HUES64 (cell line): ENCODE data around the gene FAM156B.
"Not testable (repeated sequence)": the region's sequence is repeated elsewhere in the genome, so short reads cannot be mapped to it uniquely, and the experiment has no call there.

Experiments
- H3K27ac ChIP-seq: 2 replicates; pipeline ENCODE4 v1.7.0; 2013; ENCODE audit warnings: low read depth, low read length, inconsistent platforms
- H3K27me3 ChIP-seq: 2 replicates; pipeline ENCODE4 v1.6.1; 2013; ENCODE audit warnings: mild to moderate bottlenecking, low read length; ENCODE audit not compliant: insufficient read depth
- H3K36me3 ChIP-seq: 2 replicates; pipeline ENCODE4 v1.6.1; 2013; ENCODE audit warnings: mild to moderate bottlenecking, low read length; ENCODE audit not compliant: insufficient read depth
- H3K4me1 ChIP-seq: 2 replicates; pipeline ENCODE4 v1.6.1; 2013; ENCODE audit warnings: mild to moderate bottlenecking, low read length, moderate library complexity; ENCODE audit not compliant: insufficient read depth
- H3K4me3 ChIP-seq: 2 replicates; pipeline ENCODE4 v1.5.1; 2013; ENCODE audit warnings: mild to moderate bottlenecking, low read length, moderate library complexity
- H3K9ac ChIP-seq: 2 replicates; pipeline ENCODE4 v1.6.1; 2013; ENCODE audit warnings: mild to moderate bottlenecking, low read depth, low read length
- H3K9me3 ChIP-seq: 2 replicates; pipeline ENCODE4 v1.6.1; 2013; ENCODE audit warnings: low read depth, low read length; ENCODE audit not compliant: insufficient read depth
- WGBS: fragments of 150-250, 120-280 bp; methylation state at CpG from one replicate; pipeline ENCODE4 v1.1.7; 2013; ENCODE audit warnings: missing lambda C conversion rate; 5-methylcytosine and 5-hydroxymethylcytosine counted together

The FAM156B gene

GRCh38 chrX:52887459-52887858 lies 9.7 kb upstream of the FAM156B start:
- not testable (repeated sequence) for H3K4me1 ChIP-seq, H3K27me3 ChIP-seq, H3K27ac ChIP-seq, H3K4me3 ChIP-seq, H3K36me3 ChIP-seq, H3K9ac ChIP-seq, H3K9me3 ChIP-seq
- WGBS = no CpG with 5 or more reads among the region's 10 CpGs

GRCh38 chrX:52888090-52888489 lies 9.0 kb upstream of the FAM156B start:
- WGBS = no CpG with 5 or more reads among the region's 9 CpGs
- not testable (repeated sequence) for H3K9ac ChIP-seq, H3K4me1 ChIP-seq, H3K27me3 ChIP-seq, H3K9me3 ChIP-seq, H3K27ac ChIP-seq, H3K36me3 ChIP-seq, H3K4me3 ChIP-seq

- WGBS = no CpG with 5 or more reads among the region's 8 CpGs
- not testable (repeated sequence) for H3K4me3 ChIP-seq, H3K9me3 ChIP-seq
Observed at GRCh38 chrX:52896438-52896837, 692 bp upstream of the FAM156B start.

GRCh38 chrX:52905531-52905930 lies 8.4 kb downstream of the FAM156B start:
- not testable (repeated sequence) for H3K27me3 ChIP-seq, H3K9ac ChIP-seq, H3K4me1 ChIP-seq, H3K9me3 ChIP-seq, H3K36me3 ChIP-seq, H3K4me3 ChIP-seq, H3K27ac ChIP-seq
- no CpG with 5 or more reads among the region's 10 CpGs for WGBS

More at GRCh38 chrX:52896438-52896837, 692 bp upstream of the FAM156B start:
- not testable (repeated sequence) for H3K27me3 ChIP-seq, H3K36me3 ChIP-seq, H3K27ac ChIP-seq, H3K9ac ChIP-seq, H3K4me1 ChIP-seq

- not testable (repeated sequence) for H3K27me3 ChIP-seq, H3K9ac ChIP-seq, H3K4me1 ChIP-seq, H3K9me3 ChIP-seq, H3K36me3 ChIP-seq, H3K4me3 ChIP-seq, H3K27ac ChIP-seq
- no CpG with 5 or more reads among the region's 4 CpGs for WGBS
Observed at GRCh38 chrX:52906072-52906471, 8.9 kb downstream of the FAM156B start.

- H3K9me3 ChIP-seq, H3K27ac ChIP-seq, H3K36me3 ChIP-seq, H3K27me3 ChIP-seq, H3K9ac ChIP-seq, H3K4me3 ChIP-seq, H3K4me1 ChIP-seq: not testable (repeated sequence)
- WGBS = no CpG with 5 or more reads among the region's 17 CpGs
Observed at GRCh38 chrX:52907137-52907536, 10.0 kb downstream of the FAM156B start.

GRCh38 chrX:52907900-52908299 lies 10.8 kb downstream of the FAM156B start:
- WGBS = no CpG with 5 or more reads among the region's 17 CpGs
- H3K36me3 ChIP-seq, H3K9me3 ChIP-seq, H3K27ac ChIP-seq, H3K9ac ChIP-seq, H3K27me3 ChIP-seq, H3K4me1 ChIP-seq, H3K4me3 ChIP-seq: not testable (repeated sequence)

- H3K4me1 ChIP-seq, H3K9ac ChIP-seq, H3K27me3 ChIP-seq, H3K4me3 ChIP-seq, H3K9me3 ChIP-seq, H3K36me3 ChIP-seq, H3K27ac ChIP-seq: not testable (repeated sequence)
- no CpG with 5 or more reads among the region's 12 CpGs for WGBS
Observed at GRCh38 chrX:52909313-52909969, 12.3 kb downstream of the FAM156B start.

GRCh38 chrX:52913681-52914080 lies 16.6 kb downstream of the FAM156B start:
- H3K9me3 ChIP-seq, H3K27me3 ChIP-seq, H3K36me3 ChIP-seq, H3K9ac ChIP-seq, H3K4me1 ChIP-seq, H3K4me3 ChIP-seq, H3K27ac ChIP-seq: not testable (repeated sequence)
- WGBS = no CpG with 5 or more reads among the region's 9 CpGs

GRCh38 chrX:52914704-52915103 lies 17.6 kb downstream of the FAM156B start:
- H3K27me3 ChIP-seq, H3K36me3 ChIP-seq, H3K27ac ChIP-seq, H3K9me3 ChIP-seq, H3K4me3 ChIP-seq, H3K4me1 ChIP-seq, H3K9ac ChIP-seq: not testable (repeated sequence)
- no CpG with 5 or more reads among the region's 3 CpGs for WGBS

GRCh38 chrX:52923781-52924241 lies 26.7 kb downstream of the FAM156B start:
- no peak overlapping the region for H3K9ac ChIP-seq
- H3K27ac ChIP-seq = no peak overlapping the region

GRCh38 chrX:52930214-52930613 lies 33.1 kb downstream of the FAM156B start:
- H3K27me3 ChIP-seq, H3K9ac ChIP-seq, H3K4me1 ChIP-seq, H3K36me3 ChIP-seq, H3K9me3 ChIP-seq, H3K27ac ChIP-seq, H3K4me3 ChIP-seq: not testable (repeated sequence)
- 88% methylated on average over 4 of the region's 6 CpGs for WGBS

More at GRCh38 chrX:52923781-52924241, 26.7 kb downstream of the FAM156B start:
- H3K36me3 ChIP-seq = no peaks in the 10 kb centered on the region
- H3K27me3 ChIP-seq = no peaks in the 10 kb centered on the region
- H3K4me3 ChIP-seq = no peak overlapping the region
- 93% methylated on average over 3 of the region's 4 CpGs for WGBS
- H3K4me1 ChIP-seq = 0 out of 2 replicates have a peak, but pooled peaks cover 3% of the 10 kb centered on the region
- no peaks in the 10 kb centered on the region for H3K9me3 ChIP-seq
